Measurements from ENCODE around the gene TMEM179. TPM values are rescaled to one million over a fixed set of nuclear protein-coding genes. Genes with fewer than 3 reads are reported as not detected.

Gene TMEM179
- total RNA-seq, 2 donors from 2014 or later, result 0.52 to 2.2 TPM

DNA sequence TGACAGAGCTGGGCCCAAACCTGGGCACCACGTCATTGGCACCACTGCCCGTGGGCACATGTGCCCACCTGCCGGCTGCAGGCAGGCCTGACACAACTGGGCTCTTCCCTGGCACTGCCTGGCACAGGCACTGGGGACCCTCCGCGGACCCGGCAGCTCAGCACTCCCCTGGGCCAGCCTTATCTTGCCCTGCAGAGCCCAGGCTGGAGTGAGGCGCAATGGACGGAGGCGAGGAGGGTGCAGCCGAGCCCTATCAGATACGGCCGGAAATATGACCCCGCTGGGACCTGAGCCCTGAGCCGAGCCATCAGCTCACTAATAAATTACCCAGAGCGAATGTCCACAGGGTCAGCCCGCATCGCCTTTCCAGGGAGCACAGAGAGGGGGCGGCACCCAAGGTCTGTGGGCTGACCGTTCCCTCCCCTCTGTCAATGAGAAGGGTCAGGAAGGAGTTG, 26.7 kb downstream of the TMEM179 start:
- H3K27me3 ChIP-seq, result no peaks in the 10 kb centered on the region
- no peak overlapping the region for H3K4me3 ChIP-seq
- peaks cover 0 to 63% of the 10 kb centered on the region in 2 donors for H3K4me1 ChIP-seq
- no peaks in the 10 kb centered on the region for H3K9me3 ChIP-seq
- no peak for DNase-seq (ENCODE audit: low spot score)
- no peak overlapping the region for H3K27ac ChIP-seq
- TF ChIP-seq, protein P1, sequence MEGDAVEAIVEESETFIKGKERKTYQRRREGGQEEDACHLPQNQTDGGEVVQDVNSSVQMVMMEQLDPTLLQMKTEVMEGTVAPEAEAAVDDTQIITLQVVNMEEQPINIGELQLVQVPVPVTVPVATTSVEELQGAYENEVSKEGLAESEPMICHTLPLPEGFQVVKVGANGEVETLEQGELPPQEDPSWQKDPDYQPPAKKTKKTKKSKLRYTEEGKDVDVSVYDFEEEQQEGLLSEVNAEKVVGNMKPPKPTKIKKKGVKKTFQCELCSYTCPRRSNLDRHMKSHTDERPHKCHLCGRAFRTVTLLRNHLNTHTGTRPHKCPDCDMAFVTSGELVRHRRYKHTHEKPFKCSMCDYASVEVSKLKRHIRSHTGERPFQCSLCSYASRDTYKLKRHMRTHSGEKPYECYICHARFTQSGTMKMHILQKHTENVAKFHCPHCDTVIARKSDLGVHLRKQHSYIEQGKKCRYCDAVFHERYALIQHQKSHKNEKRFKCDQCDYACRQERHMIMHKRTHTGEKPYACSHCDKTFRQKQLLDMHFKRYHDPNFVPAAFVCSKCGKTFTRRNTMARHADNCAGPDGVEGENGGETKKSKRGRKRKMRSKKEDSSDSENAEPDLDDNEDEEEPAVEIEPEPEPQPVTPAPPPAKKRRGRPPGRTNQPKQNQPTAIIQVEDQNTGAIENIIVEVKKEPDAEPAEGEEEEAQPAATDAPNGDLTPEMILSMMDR (IDR thresholded peaks at IDR 0.05), result no peak
- no peaks in the 10 kb centered on the region for H3K36me3 ChIP-seq

DNA sequence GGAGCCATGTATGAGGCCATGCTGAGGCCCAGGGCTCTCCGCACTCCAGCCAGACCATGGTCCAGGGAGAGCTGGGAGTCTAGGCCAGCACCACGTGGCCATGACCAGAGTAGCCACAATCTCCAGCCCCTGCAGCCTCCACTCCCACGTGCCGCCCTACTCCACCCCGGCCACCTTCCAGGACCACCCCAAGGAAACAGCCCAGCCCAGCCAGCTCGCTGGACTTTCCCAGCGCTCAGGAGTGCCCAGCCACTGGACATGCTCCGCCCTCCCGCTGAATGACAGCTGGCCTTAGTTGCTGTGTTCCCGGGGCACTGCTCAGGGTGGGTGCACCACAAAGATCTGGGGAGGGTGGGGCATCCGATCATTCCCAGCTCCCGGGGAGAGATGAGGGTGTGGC, 27.1 kb downstream of the TMEM179 start:
- H3K36me3 ChIP-seq, result no peaks in the 10 kb centered on the region
- no peak overlapping the region for H3K27ac ChIP-seq
- TF ChIP-seq, protein P1 (IDR thresholded peaks at IDR 0.05), result no peak
- peaks cover 0 to 60% of the 10 kb centered on the region in 2 donors for H3K4me1 ChIP-seq
- H3K9me3 ChIP-seq, result no peaks in the 10 kb centered on the region
- no peaks in the 10 kb centered on the region for H3K27me3 ChIP-seq
- no peak for DNase-seq (ENCODE audit: low spot score)
- no peak overlapping the region for H3K4me3 ChIP-seq

DNA sequence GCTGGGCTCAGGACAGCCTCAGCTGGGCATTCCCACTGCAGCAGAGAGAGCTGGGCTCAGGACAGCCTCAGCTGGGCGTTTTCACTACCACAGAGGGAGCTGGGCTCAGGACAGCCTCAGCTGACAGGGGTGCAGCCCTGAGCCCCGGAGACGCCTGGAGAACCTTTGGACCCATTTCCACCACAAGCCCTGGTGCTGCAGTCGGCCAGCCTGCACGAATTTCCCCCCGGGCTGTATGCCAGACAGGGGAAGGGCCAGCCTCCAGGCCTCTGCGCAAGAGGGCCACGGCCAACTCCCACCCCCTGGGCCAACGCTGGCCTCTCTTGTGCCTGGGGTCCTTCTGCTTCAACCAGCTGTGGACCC, 27.6 kb downstream of the TMEM179 start:
- Histone ChIP-seq H3K27me3 (no peaks in the 10 kb centered on the region), H3K36me3 (no peaks in the 10 kb centered on the region), H3K9me3 (no peaks in the 10 kb centered on the region), H3K4me1 (peaks cover 0 to 60% of the 10 kb centered on the region in 2 donors), H3K27ac (no peak overlapping the region), H3K4me3 (no peak overlapping the region)
- DNase-seq (ENCODE audit: low spot score), result no peak
- TF ChIP-seq, protein P1 (IDR thresholded peaks at IDR 0.05), result no peak

GRCh38 chr14:104576232-104576969, 28.2 kb downstream of the TMEM179 start:
- Histone ChIP-seq H3K27ac (no peak overlapping the region), H3K27me3 (no peaks in the 10 kb centered on the region), H3K9me3 (no peaks in the 10 kb centered on the region), H3K36me3 (no peaks in the 10 kb centered on the region), H3K4me3 (no peak overlapping the region), H3K4me1 (peaks cover 0 to 59% of the 10 kb centered on the region in 2 donors)
- TF ChIP-seq, protein P1 (IDR thresholded peaks at IDR 0.05), result peak in 1 of 2 donors; percentile 28
- no peak for DNase-seq (ENCODE audit: low spot score)

- Histone ChIP-seq H3K4me1 (peaks cover 0 to 52% of the 10 kb centered on the region in 2 donors), H3K4me3 (no peak overlapping the region), H3K27me3 (no peaks in the 10 kb centered on the region), H3K36me3 (no peaks in the 10 kb centered on the region), H3K9me3 (no peaks in the 10 kb centered on the region), H3K27ac (no peak overlapping the region)
- TF ChIP-seq, protein P1 (IDR thresholded peaks at IDR 0.05), result no peak
- no peak for DNase-seq (ENCODE audit: low spot score)
Measured at GRCh38 chr14:104574978-104575583, 29.5 kb downstream of the TMEM179 start.
